GM12864 (cell line): ENCODE measurements around the gene BAK1.
"Not testable (repeated sequence)": the region's sequence is repeated elsewhere in the genome, so short reads cannot be mapped to it uniquely, and the experiment has no call there.

ENCODE experiments used
- DNase-seq: peaks from one replicate; pipeline ENCODE4 v3.0.0-alpha.2; 2011; ENCODE audit warnings: low read depth
- H3K4me3 ChIP-seq: 2 replicates; pipeline ENCODE4 v1.5.1; 2011; ENCODE audit warnings: mild to moderate bottlenecking, low read depth, low read length, control low read depth
- TF ChIP-seq, protein P1 (sequence below): IDR thresholded peaks from 2 replicates; pipeline ENCODE4 v1.5.1; 2011; ENCODE audit warnings: low read depth, mild to moderate bottlenecking, moderate library complexity, low read length, control low read depth, inconsistent platforms; ENCODE audit errors: missing control alignments

Gene BAK1

GRCh38 chr6:33540768-33541167, 39.3 kb downstream of the BAK1 start:
- TF ChIP-seq, protein P1, sequence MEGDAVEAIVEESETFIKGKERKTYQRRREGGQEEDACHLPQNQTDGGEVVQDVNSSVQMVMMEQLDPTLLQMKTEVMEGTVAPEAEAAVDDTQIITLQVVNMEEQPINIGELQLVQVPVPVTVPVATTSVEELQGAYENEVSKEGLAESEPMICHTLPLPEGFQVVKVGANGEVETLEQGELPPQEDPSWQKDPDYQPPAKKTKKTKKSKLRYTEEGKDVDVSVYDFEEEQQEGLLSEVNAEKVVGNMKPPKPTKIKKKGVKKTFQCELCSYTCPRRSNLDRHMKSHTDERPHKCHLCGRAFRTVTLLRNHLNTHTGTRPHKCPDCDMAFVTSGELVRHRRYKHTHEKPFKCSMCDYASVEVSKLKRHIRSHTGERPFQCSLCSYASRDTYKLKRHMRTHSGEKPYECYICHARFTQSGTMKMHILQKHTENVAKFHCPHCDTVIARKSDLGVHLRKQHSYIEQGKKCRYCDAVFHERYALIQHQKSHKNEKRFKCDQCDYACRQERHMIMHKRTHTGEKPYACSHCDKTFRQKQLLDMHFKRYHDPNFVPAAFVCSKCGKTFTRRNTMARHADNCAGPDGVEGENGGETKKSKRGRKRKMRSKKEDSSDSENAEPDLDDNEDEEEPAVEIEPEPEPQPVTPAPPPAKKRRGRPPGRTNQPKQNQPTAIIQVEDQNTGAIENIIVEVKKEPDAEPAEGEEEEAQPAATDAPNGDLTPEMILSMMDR: no peak
- no peak for DNase-seq
- no peak overlapping the region for H3K4me3 ChIP-seq

GRCh38 chr6:33534702-33535101, 45.4 kb downstream of the BAK1 start:
- TF ChIP-seq, protein P1: no peak
- no peak for DNase-seq
- no peak overlapping the region for H3K4me3 ChIP-seq

DNA sequence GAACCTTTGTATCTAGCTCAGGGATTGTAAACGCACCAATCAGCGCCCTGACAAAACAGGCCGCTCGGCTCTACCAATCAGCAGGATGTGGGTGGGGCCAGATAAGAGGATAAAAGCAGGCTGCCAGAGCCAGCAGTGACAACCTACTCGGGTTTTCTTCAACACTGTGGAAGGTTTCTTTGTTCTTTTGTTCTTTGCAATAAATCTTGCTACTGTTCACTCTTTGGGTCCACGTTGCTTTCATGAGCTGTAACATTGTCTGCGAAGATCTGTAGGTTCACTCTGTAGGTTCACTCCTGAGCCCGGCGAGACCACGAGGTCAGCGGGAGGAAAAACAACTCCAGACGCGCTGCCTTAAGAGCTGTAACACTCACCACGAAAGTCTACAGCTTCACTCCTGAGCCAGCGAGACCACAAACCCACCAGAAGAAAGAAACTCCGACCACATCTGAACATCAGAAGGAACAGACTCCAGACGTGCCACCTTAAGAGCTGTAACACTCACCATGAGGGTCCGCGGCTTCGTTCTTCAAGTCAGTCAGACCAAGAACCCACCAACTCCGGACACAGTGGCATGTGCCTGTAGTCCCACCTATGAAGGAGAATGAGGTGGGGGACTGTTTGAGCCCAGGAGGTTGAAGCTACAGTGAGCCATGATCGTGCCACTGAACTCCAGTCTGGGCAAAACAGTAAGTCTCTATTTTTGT, 46.8 kb downstream of the BAK1 start:
- not testable (repeated sequence) for DNase-seq, H3K4me3 ChIP-seq

DNA sequence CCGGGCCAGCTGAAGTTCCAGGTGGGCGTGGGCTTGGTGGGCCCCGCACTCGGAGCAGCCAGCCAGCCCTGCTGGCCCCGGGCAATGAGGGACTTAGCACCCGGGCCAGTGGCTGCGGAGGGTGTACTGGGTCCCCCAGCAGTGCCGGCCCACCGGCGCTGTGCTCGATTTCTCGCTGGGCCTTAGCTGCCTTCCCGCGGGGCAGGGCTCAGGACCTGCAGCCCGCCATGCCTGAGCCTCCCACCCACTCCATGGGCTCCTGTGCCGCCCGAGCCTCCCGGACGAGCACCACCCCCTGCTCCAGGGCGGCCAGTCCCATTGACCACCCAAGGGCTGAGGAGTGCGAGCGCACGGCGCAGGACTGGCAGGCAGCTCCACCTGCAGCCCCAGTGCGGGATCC, 47.6 kb downstream of the BAK1 start:
- not testable (repeated sequence) for DNase-seq

GRCh38 chr6:33530617-33531016, 49.5 kb downstream of the BAK1 start:
- DNase-seq, H3K4me3 ChIP-seq: not testable (repeated sequence)

More for the DNA sequence above, 47.6 kb downstream of the BAK1 start:
- H3K4me3 ChIP-seq: not testable (repeated sequence)
